ENCODE results near the gene BMPER.

The BMPER gene

DNA sequence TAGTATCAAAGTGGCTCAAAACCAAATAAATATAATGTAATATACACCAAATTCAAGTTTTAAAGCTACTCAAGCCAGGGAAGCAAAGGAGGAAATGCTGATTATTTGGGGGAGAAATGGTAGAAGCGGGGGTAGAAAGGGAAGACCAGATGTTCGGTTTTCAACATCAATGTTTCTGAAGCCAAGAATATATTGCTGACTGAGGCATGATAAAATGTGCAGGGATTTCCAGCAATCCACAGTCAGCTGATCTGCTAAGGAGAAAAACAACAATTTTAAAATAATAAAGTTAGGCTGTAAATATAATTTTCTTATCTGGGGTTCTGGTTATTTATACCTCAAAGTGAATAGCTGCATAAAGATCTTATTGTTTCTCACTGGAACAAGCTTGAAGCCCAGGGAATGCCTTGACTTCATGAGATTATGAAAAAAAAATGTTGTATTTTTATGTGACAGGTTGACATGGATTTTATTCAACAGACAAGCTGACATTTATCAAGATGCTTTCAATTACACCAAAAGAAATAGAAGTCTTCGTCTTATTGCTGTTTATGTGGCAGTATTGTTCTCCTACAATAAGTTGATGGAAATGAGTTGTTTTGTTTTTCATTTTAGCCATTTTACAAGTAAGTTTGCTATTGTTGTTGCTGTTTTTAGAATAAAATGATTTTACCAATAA, 28.6 kb upstream of the BMPER start:
- DNase-seq (ENCODE audit: insufficient read length) (no peak), FAIRE-seq (no peak)
- TF ChIP-seq TAF1 (IDR thresholded peaks at IDR 0.05; ENCODE audit: borderline replicate concordance, low read depth, low read length): no peak
- TF ChIP-seq POLR2AphosphoS5 (IDR thresholded peaks at IDR 0.05; ENCODE audit: low read depth, low read length): no peak
- no peak for TF ChIP-seq POLR2A (IDR thresholded peaks at IDR 0.05; ENCODE audit: low read depth, low read length)

GRCh38 chr7:33880787-33881186, 24.6 kb upstream of the BMPER start:
- no peak for FAIRE-seq
- no peak for TF ChIP-seq POLR2AphosphoS5 (IDR thresholded peaks at IDR 0.05; ENCODE audit: low read depth, low read length)
- TF ChIP-seq TAF1 (IDR thresholded peaks at IDR 0.05; ENCODE audit: borderline replicate concordance, low read depth, low read length): no peak
- no peak for TF ChIP-seq POLR2A (IDR thresholded peaks at IDR 0.05; ENCODE audit: low read depth, low read length)
- no peak for DNase-seq (ENCODE audit: insufficient read length)

DNA sequence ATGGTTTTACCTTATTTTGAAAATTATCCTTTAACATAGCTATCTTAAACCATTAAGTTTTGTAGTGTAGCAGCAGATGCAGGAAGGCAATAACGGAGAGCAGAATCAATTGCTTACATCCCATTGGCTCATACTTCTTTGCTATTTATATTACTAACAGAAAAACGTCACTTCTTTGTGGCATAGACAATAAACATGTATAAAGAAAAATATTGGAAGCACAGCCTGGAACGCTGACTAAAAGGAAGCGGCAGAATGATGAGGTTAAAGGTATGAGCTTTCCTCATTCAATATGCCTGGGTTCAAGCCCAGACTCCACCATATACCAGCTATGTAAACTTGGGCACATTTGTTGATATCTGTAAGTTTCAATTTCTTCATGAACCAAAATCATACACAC, 24.0 kb upstream of the BMPER start:
- no peak for TF ChIP-seq POLR2A (IDR thresholded peaks at IDR 0.05; ENCODE audit: low read depth, low read length)
- TF ChIP-seq TAF1 (IDR thresholded peaks at IDR 0.05; ENCODE audit: borderline replicate concordance, low read depth, low read length): no peak
- no peak for TF ChIP-seq POLR2AphosphoS5 (IDR thresholded peaks at IDR 0.05; ENCODE audit: low read depth, low read length)
- FAIRE-seq (no peak), DNase-seq (ENCODE audit: insufficient read length) (no peak)

GRCh38 chr7:33882040-33882837, 23.1 kb upstream of the BMPER start:
- DNase-seq (ENCODE audit: insufficient read length) (no peak), FAIRE-seq (no peak)
- TF ChIP-seq POLR2AphosphoS5 (IDR thresholded peaks at IDR 0.05; ENCODE audit: low read depth, low read length) (no peak), TAF1 (IDR thresholded peaks at IDR 0.05; ENCODE audit: borderline replicate concordance, low read depth, low read length) (no peak), POLR2A (IDR thresholded peaks at IDR 0.05; ENCODE audit: low read depth, low read length) (no peak)

DNA sequence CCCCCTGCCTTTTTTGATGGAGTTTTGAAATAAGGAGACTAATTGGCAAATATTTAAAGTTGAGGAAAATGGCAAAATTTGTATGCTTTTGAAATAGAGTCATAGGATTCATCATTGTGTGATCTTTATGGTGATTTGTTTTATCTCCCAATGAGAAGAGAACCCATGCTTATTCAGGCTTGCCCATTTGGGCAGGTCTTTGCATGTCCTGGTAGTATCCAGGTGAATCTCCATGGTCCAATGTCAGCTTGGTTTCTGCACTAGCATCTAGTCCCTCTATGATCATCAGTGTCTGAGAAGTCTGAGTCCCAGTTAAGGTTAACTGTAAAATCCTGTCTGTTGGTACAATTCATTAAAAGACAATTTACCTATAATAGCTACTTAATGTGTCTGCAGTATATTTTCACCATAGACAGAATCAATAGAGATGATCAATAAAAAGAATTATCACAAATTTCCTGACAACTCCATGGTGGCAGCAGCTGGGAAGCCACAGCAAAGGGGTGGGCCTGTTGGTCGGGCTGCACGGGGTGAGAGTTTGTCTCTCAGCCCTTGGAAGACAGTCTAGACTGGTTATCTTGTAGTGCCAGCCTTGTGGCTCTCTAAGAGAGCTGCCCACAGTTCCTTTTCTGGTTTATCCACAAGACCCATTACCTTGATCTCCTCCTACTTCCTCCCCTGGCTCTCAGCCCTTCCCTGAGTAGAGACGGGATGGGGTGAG, 22.2 kb upstream of the BMPER start:
- FAIRE-seq (no peak), DNase-seq (ENCODE audit: insufficient read length) (no peak)
- TF ChIP-seq POLR2AphosphoS5 (IDR thresholded peaks at IDR 0.05; ENCODE audit: low read depth, low read length): no peak

GRCh38 chr7:33883671-33883965, 21.7 kb upstream of the BMPER start:
- TF ChIP-seq TAF1 (IDR thresholded peaks at IDR 0.05; ENCODE audit: borderline replicate concordance, low read depth, low read length) (no peak), POLR2A (IDR thresholded peaks at IDR 0.05; ENCODE audit: low read depth, low read length) (no peak), POLR2AphosphoS5 (IDR thresholded peaks at IDR 0.05; ENCODE audit: low read depth, low read length) (no peak)
- DNase-seq (ENCODE audit: insufficient read length) (no peak), FAIRE-seq (no peak)

DNA sequence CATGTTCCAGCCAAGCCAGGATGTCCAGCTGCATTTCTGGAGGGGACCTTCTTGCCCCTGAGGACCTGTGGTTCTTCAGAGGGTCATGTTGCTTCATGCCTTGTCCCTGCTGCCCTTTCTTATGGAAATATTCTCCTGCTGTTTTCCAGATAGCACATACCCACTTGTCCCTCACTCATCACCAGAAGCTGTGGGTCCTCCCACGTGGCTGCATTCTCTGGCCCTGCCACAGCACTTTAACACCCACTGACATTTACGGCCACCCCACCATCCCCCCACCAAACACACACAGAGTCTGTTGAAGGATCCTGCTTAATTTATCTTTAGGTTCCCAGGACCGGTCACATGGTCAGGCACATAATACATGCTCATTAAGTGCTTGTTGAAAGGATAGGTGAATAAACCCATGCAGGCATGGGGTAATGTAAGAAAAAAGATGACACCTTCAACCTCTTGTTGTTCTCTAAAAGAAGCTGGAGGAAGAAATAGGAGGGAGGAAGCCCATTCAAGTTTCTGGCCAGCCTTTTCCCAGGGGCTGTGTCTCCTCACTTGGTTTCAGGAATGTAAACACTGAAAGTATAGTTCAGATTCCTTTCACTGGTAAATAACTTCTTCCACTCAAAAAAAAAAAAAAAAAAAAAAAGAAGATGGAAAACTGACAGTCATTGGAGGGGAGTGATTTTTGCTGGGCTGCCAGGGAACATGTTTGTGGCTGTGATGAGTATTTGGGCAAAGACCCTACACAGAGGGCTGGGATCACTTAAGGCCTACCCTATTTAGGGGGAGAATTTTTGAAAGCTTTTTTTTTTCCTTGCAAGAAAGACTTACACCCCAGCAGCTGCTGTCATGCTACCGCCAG, 19.8 kb upstream of the BMPER start:
- DNase-seq (ENCODE audit: insufficient read length) (no peak), FAIRE-seq (no peak)
- TF ChIP-seq TAF1 (IDR thresholded peaks at IDR 0.05; ENCODE audit: borderline replicate concordance, low read depth, low read length) (no peak), POLR2A (IDR thresholded peaks at IDR 0.05; ENCODE audit: low read depth, low read length) (no peak), POLR2AphosphoS5 (IDR thresholded peaks at IDR 0.05; ENCODE audit: low read depth, low read length) (no peak)

DNA sequence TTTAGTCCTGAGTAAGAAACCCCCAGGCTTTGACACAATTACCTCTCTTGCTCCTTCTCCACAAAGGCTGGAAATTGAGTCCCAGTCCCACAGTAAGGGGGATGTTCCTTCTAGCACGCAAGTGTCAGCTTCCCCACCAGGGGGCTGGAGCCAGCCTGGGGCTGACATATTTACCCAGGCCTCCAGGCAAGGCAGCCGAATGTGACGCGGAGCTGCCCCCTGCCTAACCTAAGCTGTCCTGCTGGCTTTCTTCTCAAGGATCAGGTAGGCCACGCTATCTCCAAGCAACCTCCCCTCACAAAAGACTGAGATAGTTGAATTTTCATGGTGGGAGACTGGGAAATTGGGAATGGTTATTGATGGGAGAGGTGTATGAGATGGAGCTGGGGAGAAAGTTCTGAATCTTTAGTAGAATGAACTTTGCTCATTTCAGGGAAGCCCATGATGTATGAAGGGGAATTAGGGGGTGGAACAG, 19.2 kb upstream of the BMPER start:
- TF ChIP-seq TAF1 (IDR thresholded peaks at IDR 0.05; ENCODE audit: borderline replicate concordance, low read depth, low read length): no peak
- TF ChIP-seq POLR2AphosphoS5 (IDR thresholded peaks at IDR 0.05; ENCODE audit: low read depth, low read length): no peak
- no peak for TF ChIP-seq POLR2A (IDR thresholded peaks at IDR 0.05; ENCODE audit: low read depth, low read length)
- FAIRE-seq (no peak), DNase-seq (ENCODE audit: insufficient read length) (no peak)

- TF ChIP-seq TAF1 (IDR thresholded peaks at IDR 0.05; ENCODE audit: borderline replicate concordance, low read depth, low read length) (no peak), POLR2A (IDR thresholded peaks at IDR 0.05; ENCODE audit: low read depth, low read length) (no peak), POLR2AphosphoS5 (IDR thresholded peaks at IDR 0.05; ENCODE audit: low read depth, low read length) (no peak)
- FAIRE-seq (no peak), DNase-seq (ENCODE audit: insufficient read length) (no peak)
Observed at GRCh38 chr7:33887266-33887975, 17.9 kb upstream of the BMPER start.

GRCh38 chr7:33888166-33888565, 17.2 kb upstream of the BMPER start:
- no peak for DNase-seq (ENCODE audit: insufficient read length)
- no peak for FAIRE-seq
- TF ChIP-seq POLR2A (IDR thresholded peaks at IDR 0.05; ENCODE audit: low read depth, low read length) (no peak), POLR2AphosphoS5 (IDR thresholded peaks at IDR 0.05; ENCODE audit: low read depth, low read length) (no peak), TAF1 (IDR thresholded peaks at IDR 0.05; ENCODE audit: borderline replicate concordance, low read depth, low read length) (no peak)

Data from GM12892 (cell line).